ACC112 (cell line): ENCODE measurements around the gene IFIT2.

ENCODE experiments used
- H2AFZ ChIP-seq: fragments of 200-600 bp; sonication (generic); one replicate; pipeline ENCODE4 v1.6.0; 2017; ENCODE audit warnings: antibody characterized with exemption, low read length; ENCODE audit not compliant: unreplicated experiment
- H3K27ac ChIP-seq: fragments of 200-600 bp; sonication (generic); 2 replicates; pipeline ENCODE4 v1.5.1; 2014; ENCODE audit warnings: low read depth, mild to moderate bottlenecking, antibody characterized with exemption, low read length, moderate library complexity
- H3K27me3 ChIP-seq: fragments of 200-600 bp; sonication (generic); 2 replicates; pipeline ENCODE4 v1.6.1; 2014; ENCODE audit warnings: mild to moderate bottlenecking, antibody characterized with exemption, low read length, moderate library complexity, mixed read lengths; ENCODE audit not compliant: insufficient read depth
- H3K36me3 ChIP-seq: fragments of 200-600 bp; sonication (generic); 2 replicates; pipeline ENCODE4 v1.6.1; 2016; ENCODE audit warnings: mild to moderate bottlenecking, antibody characterized with exemption, low read length, moderate library complexity, mixed read lengths; ENCODE audit not compliant: insufficient read depth
- H3K4me1 ChIP-seq: fragments of 200-600 bp; sonication (generic); one replicate; pipeline ENCODE4 v1.6.1; 2016; ENCODE audit warnings: low read length, mixed read lengths; ENCODE audit not compliant: insufficient read depth, unreplicated experiment, control insufficient read depth
- H3K4me3 ChIP-seq: fragments of 200-600 bp; sonication (generic); 2 replicates; pipeline ENCODE4 v1.5.1; 2014; ENCODE audit warnings: mild to moderate bottlenecking, low read depth, low read length
- H3K79me2 ChIP-seq: fragments of 200-600 bp; sonication (generic); one replicate; pipeline ENCODE4 v1.6.0; 2016; ENCODE audit warnings: low read length; ENCODE audit not compliant: control insufficient read depth, unreplicated experiment, insufficient read depth

Gene IFIT2

GRCh38 chr10:89297356-89297755, 4.5 kb upstream of the IFIT2 start:
- no peak overlapping the region for H2AFZ ChIP-seq
- H3K4me3 ChIP-seq: no peak overlapping the region
- H3K4me1 ChIP-seq: peaks cover 35% of the 10 kb centered on the region
- H3K36me3 ChIP-seq: no peaks in the 10 kb centered on the region
- no peak overlapping the region for H3K27ac ChIP-seq
- no peaks in the 10 kb centered on the region for H3K27me3 ChIP-seq
- peaks cover 4% of the 10 kb centered on the region for H3K79me2 ChIP-seq

- no peak overlapping the region for H2AFZ ChIP-seq
Observed at GRCh38 chr10:89297791-89298190, 4.1 kb upstream of the IFIT2 start.

GRCh38 chr10:89299031-89299430, 2.8 kb upstream of the IFIT2 start:
- H2AFZ ChIP-seq: no peak overlapping the region
- no peaks in the 10 kb centered on the region for H3K36me3 ChIP-seq
- no peak overlapping the region for H3K27ac ChIP-seq
- H3K27me3 ChIP-seq: no peaks in the 10 kb centered on the region
- H3K4me3 ChIP-seq: no peak overlapping the region
- H3K79me2 ChIP-seq: peaks cover 21% of the 10 kb centered on the region
- H3K4me1 ChIP-seq: peaks cover 37% of the 10 kb centered on the region

More at GRCh38 chr10:89297791-89298190, 4.1 kb upstream of the IFIT2 start:
- H3K4me3 ChIP-seq: no peak overlapping the region
- H3K79me2 ChIP-seq: peaks cover 8% of the 10 kb centered on the region
- H3K27ac ChIP-seq: no peak overlapping the region
- no peaks in the 10 kb centered on the region for H3K36me3 ChIP-seq
- H3K4me1 ChIP-seq: peaks cover 35% of the 10 kb centered on the region
- H3K27me3 ChIP-seq: no peaks in the 10 kb centered on the region

- H3K79me2 ChIP-seq: peaks cover 29% of the 10 kb centered on the region
- H3K4me3 ChIP-seq: peak overlapping the region; percentile 85
- H2AFZ ChIP-seq: peak overlapping the region; percentile 87
- H3K36me3 ChIP-seq: peaks cover 8% of the 10 kb centered on the region
- peaks cover 27% of the 10 kb centered on the region for H3K4me1 ChIP-seq
- H3K27ac ChIP-seq: peak overlapping the region; percentile 89
- H3K27me3 ChIP-seq: no peaks in the 10 kb centered on the region
Observed at GRCh38 chr10:89301232-89301631, 614 bp upstream of the IFIT2 start.

- Histone ChIP-seq H3K27ac (peak overlapping the region; percentile 89), H3K4me1 (peaks cover 24% of the 10 kb centered on the region), H2AFZ (no peak overlapping the region), H3K4me3 (peak overlapping the region; percentile 85), H3K79me2 (peaks cover 29% of the 10 kb centered on the region), H3K27me3 (no peaks in the 10 kb centered on the region), H3K36me3 (peaks cover 22% of the 10 kb centered on the region)
Observed at GRCh38 chr10:89302625-89303024, 779 bp downstream of the IFIT2 start.

GRCh38 chr10:89303161-89303560, 1.3 kb downstream of the IFIT2 start:
- H3K36me3 ChIP-seq: peaks cover 27% of the 10 kb centered on the region
- H2AFZ ChIP-seq: no peak overlapping the region
- H3K4me1 ChIP-seq: peaks cover 24% of the 10 kb centered on the region
- H3K4me3 ChIP-seq: peak overlapping the region; percentile 85
- H3K27me3 ChIP-seq: no peaks in the 10 kb centered on the region
- peaks cover 29% of the 10 kb centered on the region for H3K79me2 ChIP-seq
- H3K27ac ChIP-seq: peak overlapping the region; percentile 89

GRCh38 chr10:89304026-89304425, 2.2 kb downstream of the IFIT2 start:
- Histone ChIP-seq H3K4me3 (peak overlapping the region; percentile 85), H3K79me2 (peaks cover 29% of the 10 kb centered on the region), H3K4me1 (peaks cover 24% of the 10 kb centered on the region), H3K36me3 (peaks cover 31% of the 10 kb centered on the region), H2AFZ (no peak overlapping the region), H3K27ac (peak overlapping the region; percentile 89), H3K27me3 (no peaks in the 10 kb centered on the region)

- Histone ChIP-seq H3K27me3 (no peaks in the 10 kb centered on the region), H2AFZ (no peak overlapping the region), H3K4me1 (peaks cover 27% of the 10 kb centered on the region), H3K79me2 (peaks cover 29% of the 10 kb centered on the region), H3K4me3 (peak overlapping the region; percentile 85), H3K27ac (peak overlapping the region; percentile 89), H3K36me3 (peaks cover 31% of the 10 kb centered on the region)
Observed at GRCh38 chr10:89304446-89304845, 2.6 kb downstream of the IFIT2 start.

- Histone ChIP-seq H2AFZ (no peak overlapping the region), H3K79me2 (peaks cover 29% of the 10 kb centered on the region), H3K4me3 (peak overlapping the region; percentile 26; the same call in 1 of the 2 replicates), H3K27ac (peak overlapping the region; percentile 89), H3K27me3 (no peaks in the 10 kb centered on the region), H3K4me1 (peaks cover 32% of the 10 kb centered on the region), H3K36me3 (peaks cover 31% of the 10 kb centered on the region)
Observed at GRCh38 chr10:89304925-89305324, 3.1 kb downstream of the IFIT2 start.

GRCh38 chr10:89305766-89306433, 4.1 kb downstream of the IFIT2 start:
- Histone ChIP-seq H3K79me2 (peaks cover 29% of the 10 kb centered on the region), H3K27me3 (no peaks in the 10 kb centered on the region), H3K27ac (peak overlapping the region; percentile 20; the same call in 1 of the 2 replicates), H3K36me3 (peaks cover 31% of the 10 kb centered on the region), H2AFZ (no peak overlapping the region), H3K4me3 (no peak overlapping the region), H3K4me1 (peaks cover 38% of the 10 kb centered on the region)
